PC-3 (cell line): ENCODE data around the gene EIF3B. TPM values are rescaled to one million over a fixed set of nuclear protein-coding genes. Genes with fewer than 3 reads are reported as not detected.
"Not testable (repeated sequence)": the region's sequence is repeated elsewhere in the genome, so short reads cannot be mapped to it uniquely, and the experiment has no call there.

Source experiments
- ATAC-seq: fragments of 200-7000 bp; cut with Tn5 transposase; 2 replicates; pipeline ENCODE4 v1.9.1; 2020; ENCODE audit warnings: mild to moderate bottlenecking, moderate library complexity
- BruUV-seq: library from RNA; stranded (reverse); fragments of 400-500 nt; replicated peaks from 2 replicates; lab custom pipeline; 2021; lab: Mats Ljungman, UMichigan
- CTCF ChIA-PET: fragments of 300-600 bp; sonication (Branson Sonifier 250); formaldehyde crosslinking; loops from one replicate; lab custom pipeline; 2022; ENCODE audit warnings: antibody characterized with exemption; lab: Charles Lee
- POLR2A ChIA-PET: fragments of 300-600 bp; sonication (Branson Sonifier 250); formaldehyde crosslinking; loops from one replicate; lab custom pipeline; 2022; ENCODE audit warnings: antibody characterized with exemption; ENCODE audit not compliant: unreplicated experiment; lab: Charles Lee
- DNase-seq: peaks from one replicate; pipeline ENCODE4 v3.0.0-alpha.2; 2015
- H2AFZ ChIP-seq: fragments of 300-600 bp; sonication (generic); 2 replicates; pipeline ENCODE4 v1.6.0; 2016; ENCODE audit warnings: antibody characterized with exemption, low read length
- H3F3A ChIP-seq: fragments of 300-600 bp; sonication (generic); one replicate; pipeline ENCODE4 v1.6.0; 2017; ENCODE audit warnings: antibody characterized with exemption, low read length, control low read depth, mild to moderate bottlenecking; ENCODE audit not compliant: unreplicated experiment
- H3K27ac ChIP-seq: fragments of 300-600 bp; sonication (generic); 2 replicates; pipeline ENCODE4 v1.5.1; 2016; ENCODE audit warnings: mild to moderate bottlenecking, low read length
- H3K27me3 ChIP-seq: fragments of 300-600 bp; sonication (generic); 2 replicates; pipeline ENCODE4 v1.6.1; 2016; ENCODE audit warnings: low read length, mixed read lengths
- H3K36me3 ChIP-seq: fragments of 300-600 bp; sonication (generic); 2 replicates; pipeline ENCODE4 v1.6.1; 2016; ENCODE audit warnings: low read depth, mixed run types, low read length, mixed read lengths
- H3K4me1 ChIP-seq: fragments of 300-600 bp; sonication (generic); 2 replicates; pipeline ENCODE4 v1.5.1; 2016; ENCODE audit warnings: low read length; ENCODE audit not compliant: insufficient read depth
- H3K4me2 ChIP-seq: fragments of 300-600 bp; sonication (generic); 2 replicates; pipeline ENCODE4 v1.6.0; 2016; ENCODE audit warnings: low read length
- H3K4me3 ChIP-seq: fragments of 300-600 bp; sonication (generic); 2 replicates; pipeline ENCODE4 v1.5.1; 2016; ENCODE audit warnings: mild to moderate bottlenecking, low read length, mixed read lengths
- H3K79me2 ChIP-seq: fragments of 300-600 bp; sonication (generic); 2 replicates; pipeline ENCODE4 v1.6.1; 2017; ENCODE audit warnings: low read length, mixed read lengths
- H3K9ac ChIP-seq: fragments of 300-600 bp; sonication (generic); 2 replicates; pipeline ENCODE4 v1.6.0; 2016; ENCODE audit warnings: mild to moderate bottlenecking, low read length
- H3K9me2 ChIP-seq: fragments of 300-600 bp; sonication (generic); replicated peaks from 2 replicates; pipeline ENCODE4 v1.6.1; 2016; ENCODE audit warnings: mixed run types, low read length, mixed read lengths
- H3K9me3 ChIP-seq: fragments of 300-600 bp; sonication (generic); 2 replicates; pipeline ENCODE4 v1.6.1; 2016; ENCODE audit warnings: low read length, mixed read lengths
- H4K20me1 ChIP-seq: fragments of 300-600 bp; sonication (generic); 2 replicates; pipeline ENCODE4 v1.6.1; 2016; ENCODE audit warnings: low read length, mixed read lengths
- EZH2 ChIP-seq: fragments of 300-600 bp; sonication (generic); IDR thresholded peaks from one replicate; pipeline ENCODE4 v1.6.1; 2017; ENCODE audit warnings: antibody characterized with exemption, mild to moderate bottlenecking, low read length; ENCODE audit not compliant: unreplicated experiment
- EZH2phosphoT487 ChIP-seq: fragments of 300-600 bp; sonication (generic); IDR thresholded peaks from 2 replicates; pipeline ENCODE4 v1.6.1; 2018; ENCODE audit warnings: mild to moderate bottlenecking, antibody characterized with exemption, low read length, borderline replicate concordance
- intact Hi-C: fragments of 100-400 bp; cut with micrococcal nuclease; formaldehyde crosslinking; loops from 2 replicates; pipeline ENCODE4 v1.9.0; 2023
- total RNA-seq: library from RNA; depleted of rRNA; stranded (reverse); fragments of >200 nt; gene quantifications from 2 replicates; pipeline ENCODE4 v1.2.3, GENCODE V29; 2014
- TF ChIP-seq, protein P1 (sequence below): fragments of 300-600 bp; sonication (generic); conservative IDR thresholded peaks from 2 replicates; pipeline ENCODE4 v1.5.1; 2017; ENCODE audit warnings: antibody characterized with exemption, low read depth, mild to moderate bottlenecking, low read length

The EIF3B gene
- total RNA-seq, 1 experiment from 2014 or later: 289 TPM

DNA sequence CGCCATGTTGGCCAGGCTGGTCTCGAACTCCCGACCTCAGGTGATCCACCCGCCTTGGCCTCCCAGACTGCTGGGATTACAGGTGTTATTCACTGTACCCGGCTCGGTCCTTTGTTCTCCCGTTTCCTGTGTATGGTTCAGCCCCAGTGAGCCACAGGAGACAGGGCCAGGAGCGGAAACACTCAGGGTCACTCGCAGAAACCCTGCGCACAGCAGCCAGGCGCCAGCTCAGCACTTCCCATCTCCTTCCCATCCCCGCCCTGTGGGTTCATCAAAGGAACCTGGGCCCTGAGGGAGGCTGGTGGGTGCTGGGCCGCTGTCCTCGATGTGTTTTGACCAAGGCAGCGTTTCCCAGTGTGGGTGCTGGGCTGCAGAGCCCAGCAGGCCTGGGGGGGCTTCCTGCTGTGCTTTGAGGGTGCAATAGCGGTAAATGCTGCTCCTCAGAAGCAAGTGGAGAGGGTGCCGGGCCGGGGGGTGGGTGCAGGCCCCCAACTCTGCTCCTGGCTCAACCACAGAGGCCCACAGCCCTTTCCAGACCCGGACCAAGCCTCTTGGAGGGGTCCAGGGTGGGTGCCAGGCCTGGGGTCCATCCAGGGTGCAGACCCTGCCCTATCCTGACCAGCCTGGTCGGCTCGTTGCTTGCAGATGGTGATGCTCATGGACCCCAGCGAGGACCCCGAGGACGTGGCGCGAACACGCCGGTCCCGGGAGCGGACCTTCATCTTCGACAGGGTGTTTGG lies 33.4 kb downstream of the EIF3B start:
- Histone ChIP-seq H3F3A (no peaks in the 10 kb centered on the region), H3K9me2 (no peaks in the 10 kb centered on the region), H3K4me3 (no peak overlapping the region), H3K4me1 (no peaks in the 10 kb centered on the region), H4K20me1 (no peaks in the 10 kb centered on the region), H3K79me2 (no peaks in the 10 kb centered on the region), H3K27me3 (no peaks in the 10 kb centered on the region), H3K9ac (no peak overlapping the region), H3K4me2 (no peak overlapping the region), H3K27ac (no peak overlapping the region), H3K9me3 (no peaks in the 10 kb centered on the region), H3K36me3 (no peaks in the 10 kb centered on the region), H2AFZ (no peak overlapping the region)
- BruUV-seq: no TSS peak
- ChIA-PET CTCF (interaction anchor here (0.6 kb wide), 1 partner anchor 166 kb away, joined by 3 read pairs; no protein-coding TSS in a partner anchor), POLR2A (interaction anchor here (0.7 kb wide), 1 partner anchor 15 kb away, joined by 9 read pairs; the partner anchor contains the start of gene CHST12)
- intact Hi-C loops: no loop called here
- TF ChIP-seq, protein P1, sequence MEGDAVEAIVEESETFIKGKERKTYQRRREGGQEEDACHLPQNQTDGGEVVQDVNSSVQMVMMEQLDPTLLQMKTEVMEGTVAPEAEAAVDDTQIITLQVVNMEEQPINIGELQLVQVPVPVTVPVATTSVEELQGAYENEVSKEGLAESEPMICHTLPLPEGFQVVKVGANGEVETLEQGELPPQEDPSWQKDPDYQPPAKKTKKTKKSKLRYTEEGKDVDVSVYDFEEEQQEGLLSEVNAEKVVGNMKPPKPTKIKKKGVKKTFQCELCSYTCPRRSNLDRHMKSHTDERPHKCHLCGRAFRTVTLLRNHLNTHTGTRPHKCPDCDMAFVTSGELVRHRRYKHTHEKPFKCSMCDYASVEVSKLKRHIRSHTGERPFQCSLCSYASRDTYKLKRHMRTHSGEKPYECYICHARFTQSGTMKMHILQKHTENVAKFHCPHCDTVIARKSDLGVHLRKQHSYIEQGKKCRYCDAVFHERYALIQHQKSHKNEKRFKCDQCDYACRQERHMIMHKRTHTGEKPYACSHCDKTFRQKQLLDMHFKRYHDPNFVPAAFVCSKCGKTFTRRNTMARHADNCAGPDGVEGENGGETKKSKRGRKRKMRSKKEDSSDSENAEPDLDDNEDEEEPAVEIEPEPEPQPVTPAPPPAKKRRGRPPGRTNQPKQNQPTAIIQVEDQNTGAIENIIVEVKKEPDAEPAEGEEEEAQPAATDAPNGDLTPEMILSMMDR: no peak
- TF ChIP-seq EZH2phosphoT487: no peak
- TF ChIP-seq EZH2: no peak
- no peak for DNase-seq
- ATAC-seq: no peak

DNA sequence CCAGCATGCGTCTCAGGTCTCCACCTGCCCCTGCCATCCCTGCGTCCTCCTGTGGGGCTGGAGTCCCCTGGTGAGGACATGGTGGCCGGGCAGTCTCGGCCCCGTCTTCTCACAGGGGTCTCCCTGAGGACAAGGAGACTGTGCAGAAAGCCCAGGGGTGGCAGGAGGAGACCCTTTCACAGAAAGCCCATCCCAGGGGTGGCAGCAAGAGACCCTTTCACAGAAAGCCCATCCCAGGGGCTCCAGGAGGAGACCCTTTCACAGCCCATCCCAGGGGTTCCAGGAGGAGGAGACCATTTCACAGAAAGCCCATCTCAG lies 34.0 kb downstream of the EIF3B start:
- no peak for DNase-seq
- no peak for ATAC-seq
- Histone ChIP-seq H3K36me3 (no peaks in the 10 kb centered on the region), H3K9me2 (no peaks in the 10 kb centered on the region), H4K20me1 (no peaks in the 10 kb centered on the region), H3K9me3 (no peaks in the 10 kb centered on the region), H3K4me1 (no peaks in the 10 kb centered on the region), H3K27me3 (no peaks in the 10 kb centered on the region), H3K9ac (no peak overlapping the region), H3F3A (no peaks in the 10 kb centered on the region), H3K79me2 (no peaks in the 10 kb centered on the region), H3K4me2 (no peak overlapping the region), H3K4me3 (no peak overlapping the region), H3K27ac (no peak overlapping the region), H2AFZ (no peak overlapping the region)
- POLR2A ChIA-PET: no interaction called here
- CTCF ChIA-PET: no interaction called here
- intact Hi-C loops: no loop called here
- BruUV-seq: no TSS peak
- TF ChIP-seq EZH2phosphoT487: no peak

DNA sequence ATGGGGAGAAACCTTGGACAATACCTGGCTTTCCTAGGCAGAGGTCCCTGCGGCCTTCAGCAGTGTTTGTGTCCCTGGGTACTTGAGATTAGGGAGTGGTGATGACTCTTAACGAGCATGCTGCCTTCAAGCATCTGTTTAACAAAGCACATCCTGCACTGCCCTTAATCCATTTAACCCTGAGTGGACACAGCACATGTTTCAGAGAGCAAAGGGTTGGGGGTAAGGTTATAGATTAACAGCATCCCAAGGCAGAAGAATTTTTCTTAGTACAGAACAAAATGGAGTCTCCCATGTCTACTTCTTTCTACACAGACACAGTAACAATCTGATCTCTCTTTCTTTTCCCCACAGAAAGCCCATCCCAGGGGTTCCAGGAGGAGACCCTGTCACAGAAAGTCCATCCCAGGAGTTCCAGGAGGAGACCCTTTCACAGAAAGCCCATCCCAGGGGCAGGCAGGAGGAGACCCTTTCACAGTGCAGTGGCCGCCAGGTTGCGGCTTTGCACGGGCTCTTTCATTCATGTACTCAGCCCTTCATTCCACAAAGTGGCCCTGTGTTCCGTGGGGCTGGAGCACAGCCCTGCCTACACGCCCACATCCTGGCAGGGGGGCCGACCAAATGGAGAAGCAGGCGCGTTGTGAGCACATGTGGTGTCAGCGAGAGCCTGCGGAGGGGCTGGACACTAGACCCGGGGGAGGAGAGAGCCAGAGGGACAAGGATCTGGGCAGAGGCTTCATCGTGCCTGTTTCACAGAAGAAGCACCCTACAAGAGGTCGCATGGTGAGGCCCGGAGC lies 35.6 kb downstream of the EIF3B start:
- H3F3A ChIP-seq, DNase-seq, H3K27ac ChIP-seq, H3K4me3 ChIP-seq, H3K79me2 ChIP-seq, H3K27me3 ChIP-seq, ATAC-seq, intact Hi-C loops, H3K9me2 ChIP-seq, H3K4me1 ChIP-seq, CTCF ChIA-PET, H3K4me2 ChIP-seq, POLR2A ChIA-PET, H3K9me3 ChIP-seq, H3K36me3 ChIP-seq, H2AFZ ChIP-seq, H4K20me1 ChIP-seq, H3K9ac ChIP-seq, BruUV-seq: not testable (repeated sequence)
